H9 (cell line): Measurements from ENCODE around the gene XPA. TPM values are rescaled to one million over a fixed set of nuclear protein-coding genes. Genes with fewer than 3 reads are reported as not detected.
"Not testable (repeated sequence)": the region's sequence is repeated elsewhere in the genome, so short reads cannot be mapped to it uniquely, and the experiment has no call there.

Experiments
- DNase-seq: peaks from one replicate; pipeline ENCODE4 v3.0.0-alpha.2; 2017
- H2AFZ ChIP-seq: one replicate; pipeline ENCODE4 v1.6.1; 2013; ENCODE audit warnings: mild to moderate bottlenecking, low read length, control low read depth, moderate library complexity
- H2AK5ac ChIP-seq: 2 replicates; pipeline ENCODE4 v1.6.1; 2013; ENCODE audit warnings: low read length, control low read depth, mixed read lengths; ENCODE audit not compliant: insufficient read length
- H2BK120ac ChIP-seq: one replicate; pipeline ENCODE4 v1.6.1; 2013; ENCODE audit warnings: low read depth, mild to moderate bottlenecking, low read length, control low read depth, inconsistent platforms; ENCODE audit not compliant: poor library complexity, severe bottlenecking
- H2BK12ac ChIP-seq: 2 replicates; pipeline ENCODE4 v1.6.1; 2013; ENCODE audit warnings: low read length, control low read depth, mixed read lengths, low read depth; ENCODE audit not compliant: insufficient read length
- H2BK15ac ChIP-seq: 2 replicates; pipeline ENCODE4 v1.6.1; 2013; ENCODE audit warnings: low read depth, low read length, control low read depth
- H2BK20ac ChIP-seq: one replicate; pipeline ENCODE4 v1.6.1; 2013; ENCODE audit warnings: low read depth, mild to moderate bottlenecking, low read length, control low read depth, inconsistent platforms; ENCODE audit not compliant: poor library complexity, severe bottlenecking
- H2BK5ac ChIP-seq: 2 replicates; pipeline ENCODE4 v1.6.1; 2013; ENCODE audit warnings: low read length, control low read depth, mixed read lengths; ENCODE audit not compliant: insufficient read length
- H3K14ac ChIP-seq: 2 replicates; pipeline ENCODE4 v1.6.1; 2013; ENCODE audit warnings: low read length, control low read depth; ENCODE audit not compliant: insufficient read depth
- H3K18ac ChIP-seq: 2 replicates; pipeline ENCODE4 v1.6.1; 2013; ENCODE audit warnings: low read depth, mild to moderate bottlenecking, mixed read lengths, low read length, control low read depth; ENCODE audit not compliant: insufficient read length
- H3K23ac ChIP-seq: 2 replicates; pipeline ENCODE4 v1.6.1; 2013; ENCODE audit warnings: low read length, control low read depth, mixed read lengths, low read depth; ENCODE audit not compliant: insufficient read length
- H3K23me2 ChIP-seq: 2 replicates; pipeline ENCODE4 v1.6.1; 2013; ENCODE audit warnings: low read depth, mild to moderate bottlenecking, mixed read lengths, low read length, control low read depth; ENCODE audit not compliant: insufficient read length, poor library complexity, severe bottlenecking
- H3K27ac ChIP-seq: 2 replicates; pipeline ENCODE4 v1.5.1; 2013; ENCODE audit warnings: low read length, control low read depth, mixed read lengths, low read depth; ENCODE audit not compliant: insufficient read length
- H3K27me3 ChIP-seq: 2 replicates; pipeline ENCODE4 v1.6.1; 2013; ENCODE audit warnings: low read length, control low read depth, inconsistent platforms; ENCODE audit not compliant: insufficient read depth
- H3K4ac ChIP-seq: 2 replicates; pipeline ENCODE4 v1.6.1; 2013; ENCODE audit warnings: low read depth, mild to moderate bottlenecking, control low read depth, inconsistent platforms, low read length, moderate library complexity
- H3K4me1 ChIP-seq: 2 replicates; pipeline ENCODE4 v1.6.1; 2013; ENCODE audit warnings: low read length, control low read depth, inconsistent platforms; ENCODE audit not compliant: insufficient read depth
- H3K4me2 ChIP-seq: 2 replicates; pipeline ENCODE4 v1.6.1; 2013; ENCODE audit warnings: low read length, control low read depth, mixed read lengths; ENCODE audit not compliant: insufficient read length, insufficient read depth
- H3K56ac ChIP-seq: 2 replicates; pipeline ENCODE4 v1.6.1; 2013; ENCODE audit warnings: low read depth, mild to moderate bottlenecking, mixed read lengths, low read length, control low read depth; ENCODE audit not compliant: insufficient read length
- H3K79me1 ChIP-seq: 2 replicates; pipeline ENCODE4 v1.6.1; 2013; ENCODE audit warnings: low read depth, mild to moderate bottlenecking, moderate library complexity, low read length, control low read depth, inconsistent platforms; ENCODE audit not compliant: insufficient read depth, poor library complexity, severe bottlenecking
- H3K79me2 ChIP-seq: 2 replicates; pipeline ENCODE4 v1.6.1; 2013; ENCODE audit warnings: low read length, control low read depth, inconsistent platforms; ENCODE audit not compliant: insufficient read depth
- H3K9ac ChIP-seq: 2 replicates; pipeline ENCODE4 v1.6.1; 2013; ENCODE audit warnings: low read length, control low read depth, mixed read lengths; ENCODE audit not compliant: insufficient read length; ENCODE audit errors: extremely low read depth
- H3K9me3 ChIP-seq: one replicate; pipeline ENCODE4 v1.6.1; 2013; ENCODE audit warnings: low read depth, low read length, inconsistent platforms; ENCODE audit not compliant: control insufficient read depth
- H3T11ph ChIP-seq: one replicate; pipeline ENCODE4 v1.6.1; 2013; ENCODE audit warnings: mild to moderate bottlenecking, low read length, control low read depth, inconsistent platforms
- H4K20me1 ChIP-seq: one replicate; pipeline ENCODE4 v1.6.1; 2013; ENCODE audit not compliant: control insufficient read depth, insufficient read length, insufficient read depth
- H4K5ac ChIP-seq: 2 replicates; pipeline ENCODE4 v1.6.1; 2013; ENCODE audit warnings: low read depth, mild to moderate bottlenecking, mixed read lengths, low read length, control low read depth; ENCODE audit not compliant: insufficient read length
- H4K8ac ChIP-seq: replicated peaks from 2 replicates; pipeline ENCODE4 v1.6.1; 2013; ENCODE audit warnings: low read length, control low read depth, mixed read lengths, low read depth; ENCODE audit not compliant: insufficient read length
- H4K91ac ChIP-seq: 2 replicates; pipeline ENCODE4 v1.6.1; 2013; ENCODE audit warnings: low read depth, mild to moderate bottlenecking, moderate library complexity, mixed read lengths, low read length, control low read depth; ENCODE audit not compliant: insufficient read length
- H3K27ac Mint-ChIP-seq, 3 experiments: 2 replicates in 2 of 3; 3 replicates in 1 of 3; pipeline ENCODE4 v1.8.0; 2020 to 2021; ENCODE audit warnings: mixed read lengths in 3 of 3, mild to moderate bottlenecking in 1 of 3, moderate library complexity in 1 of 3
- H3K27me3 Mint-ChIP-seq: 2 replicates; pipeline ENCODE4 v1.8.0; 2021; ENCODE audit warnings: low read depth, mild to moderate bottlenecking, moderate library complexity, mixed read lengths
- H3K36me3 Mint-ChIP-seq, 3 experiments: 2 replicates in 2 of 3; 3 replicates in 1 of 3; pipeline ENCODE4 v1.8.0; 2020 to 2021; ENCODE audit warnings: low read depth in 3 of 3, mixed read lengths in 3 of 3; ENCODE audit not compliant: insufficient read depth in 1 of 3
- H3K4me1 Mint-ChIP-seq, 2 experiments: 2 replicates each; pipeline ENCODE4 v1.8.0; 2020; ENCODE audit warnings: mixed read lengths in 2 of 2
- H3K4me3 Mint-ChIP-seq, 2 experiments: 2 replicates in 1 of 2; 3 replicates in 1 of 2; pipeline ENCODE4 v1.8.0; 2020 to 2021; ENCODE audit warnings: mild to moderate bottlenecking in 2 of 2, mixed read lengths in 2 of 2, moderate library complexity in 1 of 2
- H3K9me3 Mint-ChIP-seq, 2 experiments: 2 replicates in 1 of 2; 3 replicates in 1 of 2; pipeline ENCODE4 v1.8.0; 2020; ENCODE audit warnings: mild to moderate bottlenecking in 2 of 2, mixed read lengths in 2 of 2, moderate library complexity in 1 of 2
- CTCF ChIP-seq: fragments of 200-600 bp; sonication (generic); conservative IDR thresholded peaks from 3 replicates; pipeline ENCODE4 v1.8.0; 2021; ENCODE audit warnings: antibody characterized with exemption, mild to moderate bottlenecking
- WGBS: extraction: QIAGEN DNeasy Blood & Tissue Kit; methylation state at CpG from one replicate; pipeline ENCODE4 v1.1.7; 2013; ENCODE audit warnings: missing lambda C conversion rate, low lambda C conversion rate, mixed read lengths; ENCODE audit not compliant: insufficient read length; ENCODE audit errors: extremely low coverage; 5-methylcytosine and 5-hydroxymethylcytosine counted together
- total RNA-seq: library from RNA; stranded (reverse); gene quantifications from 2 replicates; pipeline ENCODE4 v1.2.1, GENCODE V29; 2021

XPA gene
- total RNA-seq, 1 experiment from 2014 or later: 6.6 TPM

- no peaks in the 10 kb centered on the region for H3K79me2 ChIP-seq
- no peak overlapping the region for H2AFZ ChIP-seq
- no peak overlapping the region for H3K4ac ChIP-seq
- no peak overlapping the region for H2BK5ac ChIP-seq
- H3T11ph ChIP-seq: no peak overlapping the region
- H3K23me2 ChIP-seq: no peaks in the 10 kb centered on the region
- no peaks in the 10 kb centered on the region for H3K4me1 ChIP-seq
- H3K14ac ChIP-seq: no peak overlapping the region
- H3K27me3 Mint-ChIP-seq: peaks cover 59% of the 10 kb centered on the region
- H3K56ac ChIP-seq: no peak overlapping the region
- H2BK20ac ChIP-seq: no peak overlapping the region
- no peak overlapping the region for H4K91ac ChIP-seq
- H2BK120ac ChIP-seq: no peak overlapping the region
- H3K36me3 Mint-ChIP-seq: peaks cover 0 to 7% (median 3%) of the 10 kb centered on the region in 3 experiments; a peak in 3 of 7 replicates
- no peak overlapping the region for H3K27ac ChIP-seq
- peaks cover 7 to 14% of the 10 kb centered on the region in 2 experiments; a peak in 3 of 5 replicates for H3K9me3 Mint-ChIP-seq
- no peak overlapping the region for H2BK15ac ChIP-seq
- H4K8ac ChIP-seq: no peak overlapping the region
- no peaks in the 10 kb centered on the region for H4K20me1 ChIP-seq
- H3K27ac Mint-ChIP-seq: no peak overlapping the region
- no peak overlapping the region for H3K9ac ChIP-seq
- no peak overlapping the region for H2AK5ac ChIP-seq
- H3K23ac ChIP-seq: no peak overlapping the region
- no peaks in the 10 kb centered on the region for H3K79me1 ChIP-seq
- no peak overlapping the region for H2BK12ac ChIP-seq
- no peak overlapping the region for H3K4me2 ChIP-seq
- TF ChIP-seq CTCF: no peak
- H3K4me1 Mint-ChIP-seq: peaks cover 22 to 31% of the 10 kb centered on the region in 2 experiments
- no peak overlapping the region for H3K18ac ChIP-seq
- DNase-seq: peak; percentile 70
- no peaks in the 10 kb centered on the region; the same call in none of the 2 replicates for H3K27me3 ChIP-seq
- no CpG with 5 or more reads among the region's 7 CpGs for WGBS
- H4K5ac ChIP-seq: no peak overlapping the region
- H3K9me3 ChIP-seq: no peaks in the 10 kb centered on the region
- no peak overlapping the region for H3K4me3 Mint-ChIP-seq
Measured at GRCh38 chr9:97744710-97745708, 47.9 kb upstream of the XPA start.

GRCh38 chr9:97744025-97744424 is 46.9 kb upstream of the XPA start:
- H3K27ac ChIP-seq, H3K27me3 ChIP-seq, H3K4ac ChIP-seq, H3K79me2 ChIP-seq, H2AFZ ChIP-seq, H3K56ac ChIP-seq, H4K20me1 ChIP-seq, H3K14ac ChIP-seq, H2BK5ac ChIP-seq, H3K27ac Mint-ChIP-seq, H3K4me2 ChIP-seq, DNase-seq, H2BK120ac ChIP-seq, H3K79me1 ChIP-seq, H3T11ph ChIP-seq, H3K23me2 ChIP-seq, H3K4me3 Mint-ChIP-seq, H3K23ac ChIP-seq, H2AK5ac ChIP-seq, H3K18ac ChIP-seq, H4K91ac ChIP-seq, H2BK20ac ChIP-seq, H3K9ac ChIP-seq, H3K4me1 ChIP-seq, H3K9me3 ChIP-seq, H3K36me3 Mint-ChIP-seq, H2BK15ac ChIP-seq, H4K8ac ChIP-seq, H2BK12ac ChIP-seq, H4K5ac ChIP-seq: not testable (repeated sequence)
- no CpG with 5 or more reads among the region's 7 CpGs for WGBS
- Mint-ChIP-seq H3K4me1 (peaks cover 21 to 32% of the 10 kb centered on the region in 2 experiments), H3K9me3 (peaks cover 7 to 14% of the 10 kb centered on the region in 2 experiments; a peak in 3 of 5 replicates), H3K27me3 (peaks cover 69% of the 10 kb centered on the region)
